ENCODE results near the gene COL23A1. TPM values are rescaled to one million over a fixed set of nuclear protein-coding genes. Genes with fewer than 3 reads are reported as not detected.

COL23A1 gene
- polyA plus RNA-seq, 3 donors = 0.11 to 0.21 TPM; not detected in 1

DNA sequence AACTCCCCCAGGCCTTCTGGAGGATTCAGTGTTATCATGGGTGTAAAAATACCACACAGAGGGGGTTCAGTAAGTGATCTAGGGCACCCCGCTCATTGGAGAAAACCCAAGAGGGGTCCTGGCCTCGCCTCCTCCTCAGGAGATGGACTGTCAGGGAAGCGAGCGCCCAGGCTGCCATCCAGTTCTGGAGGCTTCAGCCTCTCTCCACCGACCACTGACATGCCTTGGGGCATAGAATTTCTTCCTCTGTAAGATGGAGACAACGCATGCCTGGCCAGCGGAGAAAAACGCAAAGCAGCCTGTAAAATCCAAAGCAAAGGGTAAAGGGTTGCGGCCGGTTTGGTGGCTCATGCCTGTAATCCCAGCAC lies 165.4 kb downstream of the COL23A1 start:
- H3K79me2 ChIP-seq (ENCODE audit: insufficient read depth, low read length) = no peaks in the 10 kb centered on the region
- H4K20me1 ChIP-seq (ENCODE audit: insufficient read depth, low read length) = no peaks in the 10 kb centered on the region
- H3K27ac ChIP-seq (ENCODE audit: low read depth in 1 of 2, low read length in 2 of 2) = no peak overlapping the region
- WGBS (ENCODE audit: insufficient coverage) = 98% methylated on average over 10 of the region's 10 CpGs
- no peaks in the 10 kb centered on the region for H3K36me3 Mint-ChIP-seq
- H3K9ac ChIP-seq (ENCODE audit: insufficient read depth, low read length, poor library complexity, severe bottlenecking) = no peak overlapping the region
- intact Hi-C loops (cut with micrococcal nuclease) = no loop called here
- TF ChIP-seq, protein P1, sequence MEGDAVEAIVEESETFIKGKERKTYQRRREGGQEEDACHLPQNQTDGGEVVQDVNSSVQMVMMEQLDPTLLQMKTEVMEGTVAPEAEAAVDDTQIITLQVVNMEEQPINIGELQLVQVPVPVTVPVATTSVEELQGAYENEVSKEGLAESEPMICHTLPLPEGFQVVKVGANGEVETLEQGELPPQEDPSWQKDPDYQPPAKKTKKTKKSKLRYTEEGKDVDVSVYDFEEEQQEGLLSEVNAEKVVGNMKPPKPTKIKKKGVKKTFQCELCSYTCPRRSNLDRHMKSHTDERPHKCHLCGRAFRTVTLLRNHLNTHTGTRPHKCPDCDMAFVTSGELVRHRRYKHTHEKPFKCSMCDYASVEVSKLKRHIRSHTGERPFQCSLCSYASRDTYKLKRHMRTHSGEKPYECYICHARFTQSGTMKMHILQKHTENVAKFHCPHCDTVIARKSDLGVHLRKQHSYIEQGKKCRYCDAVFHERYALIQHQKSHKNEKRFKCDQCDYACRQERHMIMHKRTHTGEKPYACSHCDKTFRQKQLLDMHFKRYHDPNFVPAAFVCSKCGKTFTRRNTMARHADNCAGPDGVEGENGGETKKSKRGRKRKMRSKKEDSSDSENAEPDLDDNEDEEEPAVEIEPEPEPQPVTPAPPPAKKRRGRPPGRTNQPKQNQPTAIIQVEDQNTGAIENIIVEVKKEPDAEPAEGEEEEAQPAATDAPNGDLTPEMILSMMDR (IDR thresholded peaks at IDR 0.05) = no peak
- no peaks in the 10 kb centered on the region for H3K4me1 Mint-ChIP-seq
- H3K27ac Mint-ChIP-seq = no peak overlapping the region
- no peaks in the 10 kb centered on the region for H3K27me3 ChIP-seq (ENCODE audit: control insufficient read depth in 2 of 2, insufficient read depth in 2 of 2, low read length in 2 of 2)
- no peak overlapping the region for H3K4me3 Mint-ChIP-seq
- H3K36me3 ChIP-seq (replicated peaks in 1 of 2; ENCODE audit: control insufficient read depth in 1 of 2, insufficient read depth in 2 of 2, low read length in 2 of 2) = no peaks in the 10 kb centered on the region
- H3K4me2 ChIP-seq (replicated peaks; ENCODE audit: extremely low read depth, low read length, poor library complexity, severe bottlenecking) = no peak overlapping the region
- no peaks in the 10 kb centered on the region for H3K9me3 ChIP-seq (replicated peaks in 1 of 2; ENCODE audit: control insufficient read depth in 1 of 2, insufficient read depth in 1 of 2, low read length in 2 of 2)
- DNase-seq = no peak
- H3K4me1 ChIP-seq (ENCODE audit: control insufficient read depth in 1 of 2, insufficient read depth in 2 of 2, low read length in 2 of 2) = no peaks in the 10 kb centered on the region
- H2AFZ ChIP-seq (ENCODE audit: insufficient read depth, low read depth, low read length, poor library complexity, severe bottlenecking) = no peak overlapping the region
- no peak overlapping the region for H3K4me3 ChIP-seq (replicated peaks in 1 of 3; ENCODE audit: low read depth in 2 of 3, low read length in 3 of 3)
- peaks cover 0 to 2% (median 0%) of the 10 kb centered on the region in 3 donors for H3K27me3 Mint-ChIP-seq (ENCODE audit: low read depth in 3 of 3)
- H3K9me3 Mint-ChIP-seq = peaks cover 0 to 3% (median 0%) of the 10 kb centered on the region in 7 donors

GRCh38 chr5:178423901-178424809 lies 166.0 kb downstream of the COL23A1 start:
- Histone ChIP-seq H3K4me3 (replicated peaks in 1 of 3; ENCODE audit: low read depth in 2 of 3, low read length in 3 of 3) (no peak overlapping the region), H3K4me2 (replicated peaks; ENCODE audit: extremely low read depth, low read length, poor library complexity, severe bottlenecking) (no peak overlapping the region), H3K27me3 (ENCODE audit: control insufficient read depth in 2 of 2, insufficient read depth in 2 of 2, low read length in 2 of 2) (no peaks in the 10 kb centered on the region), H3K79me2 (ENCODE audit: insufficient read depth, low read length) (no peaks in the 10 kb centered on the region), H2AFZ (ENCODE audit: insufficient read depth, low read depth, low read length, poor library complexity, severe bottlenecking) (no peak overlapping the region), H3K9ac (ENCODE audit: insufficient read depth, low read length, poor library complexity, severe bottlenecking) (no peak overlapping the region), H3K4me1 (ENCODE audit: control insufficient read depth in 1 of 2, insufficient read depth in 2 of 2, low read length in 2 of 2) (no peaks in the 10 kb centered on the region), H4K20me1 (ENCODE audit: insufficient read depth, low read length) (no peaks in the 10 kb centered on the region), H3K27ac (ENCODE audit: low read depth in 1 of 2, low read length in 2 of 2) (no peak overlapping the region), H3K9me3 (replicated peaks in 1 of 2; ENCODE audit: control insufficient read depth in 1 of 2, insufficient read depth in 1 of 2, low read length in 2 of 2) (no peaks in the 10 kb centered on the region), H3K36me3 (replicated peaks in 1 of 2; ENCODE audit: control insufficient read depth in 1 of 2, insufficient read depth in 2 of 2, low read length in 2 of 2) (no peaks in the 10 kb centered on the region)
- TF ChIP-seq, protein P1 (IDR thresholded peaks at IDR 0.05) = no peak
- 93% methylated on average over 11 of the region's 17 CpGs for WGBS (ENCODE audit: insufficient coverage)
- peaks cover 0 to 3% (median 0%) of the 10 kb centered on the region in 7 donors for H3K9me3 Mint-ChIP-seq
- no peaks in the 10 kb centered on the region for H3K36me3 Mint-ChIP-seq
- H3K4me1 Mint-ChIP-seq = no peaks in the 10 kb centered on the region
- H3K27ac Mint-ChIP-seq = peak overlapping the region in 3 of 7 donors; percentile 11 to 80 (median 33)
- no peak for DNase-seq
- peaks cover 0 to 2% (median 0%) of the 10 kb centered on the region in 3 donors for H3K27me3 Mint-ChIP-seq (ENCODE audit: low read depth in 3 of 3)
- no peak overlapping the region for H3K4me3 Mint-ChIP-seq
- intact Hi-C loops (cut with micrococcal nuclease) = no loop called here
